Gastrocnemius medialis (tissue), 4 donors: Measurements from ENCODE around the gene CHST3. TPM values are rescaled to one million over a fixed set of nuclear protein-coding genes. Genes with fewer than 3 reads are reported as not detected.

ENCODE experiments used
- ATAC-seq, 2 donors: fragments of 150-250 bp; one replicate each; pipeline ENCODE4 v1.9.1; 2016
- DNase-seq, 2 donors: peaks; one replicate each; pipeline ENCODE4 v3.0.0-alpha.2; 2019
- H3K27ac ChIP-seq, 4 donors: fragments of 200-600 bp; sonication (generic); 1 replicate in 1 of 4; 2 replicates in 3 of 4; pipeline ENCODE4 v1.5.1; 2016 to 2018; ENCODE audit warnings: mild to moderate bottlenecking in 2 of 4, moderate library complexity in 1 of 4
- H3K27me3 ChIP-seq, 3 donors: fragments of 200-600 bp; sonication (generic) in 2 of 3; 1 replicate in 1 of 3; 2 replicates in 2 of 3; pipeline versions ENCODE4 v1.5.1 to v1.6.0; 2016 to 2019; ENCODE audit warnings: mild to moderate bottlenecking in 1 of 3, moderate library complexity in 1 of 3
- H3K36me3 ChIP-seq, 2 donors: fragments of 200-600 bp; sonication (generic) in 1 of 2; one replicate each; pipeline ENCODE4 v1.5.1; 2017 to 2018
- H3K4me1 ChIP-seq, 2 donors: fragments of 200-600 bp; sonication (generic) in 1 of 2; one replicate each; pipeline ENCODE4 v1.5.1; 2016 to 2017; ENCODE audit warnings: mild to moderate bottlenecking in 2 of 2
- H3K4me3 ChIP-seq, 4 donors: fragments of 200-600 bp; sonication (generic) in 3 of 4; 1 replicate in 1 of 4; 2 replicates in 3 of 4; pipeline ENCODE4 v1.5.1; 2016 to 2019; ENCODE audit warnings: mild to moderate bottlenecking in 2 of 4
- H3K9me3 ChIP-seq, 3 donors: fragments of 200-600 bp; sonication (generic) in 2 of 3; 1 replicate in 1 of 3; 2 replicates in 2 of 3; pipeline ENCODE4 v1.5.1; 2016 to 2019
- POLR2A ChIP-seq, 2 donors: fragments of 450-650 bp; IDR thresholded peaks; one replicate each; pipeline ENCODE4 v1.6.1; 2017; ENCODE audit warnings: antibody characterized with exemption in 2 of 2, mild to moderate bottlenecking in 2 of 2, moderate library complexity in 2 of 2
- in situ Hi-C, 4 donors: fragments of 200-750 bp; cut with MboI; loops; one replicate each; pipeline versions ENCODE4 v1.15.0 to v1.8.0; 2017; ENCODE audit warnings: low sequenced_read_pairs in 4 of 4
- intact Hi-C: fragments of 100-400 bp; cut with DNase I; formaldehyde crosslinking; loops from one replicate; pipeline ENCODE4 v1.15.1; 2023; ENCODE audit warnings: low total_unique reads
- total RNA-seq, 4 donors: library from RNA; depleted of rRNA; stranded (reverse); fragments of >200 nt; gene quantifications; one replicate each; pipeline versions ENCODE4 v1.1.0 to v1.2.3, GENCODE V29; 2016
- TF ChIP-seq, protein P1 (sequence below), 5 experiments: fragments of 450-650 bp in 3 of 5; fragments of 200-600 bp in 2 of 5; sonication (generic) in 2 of 5; IDR thresholded peaks in 4 of 5; conservative IDR thresholded peaks in 1 of 5; 1 replicate in 4 of 5; 2 replicates in 1 of 5; pipeline ENCODE4 v1.5.1; 2016 to 2019; ENCODE audit warnings: antibody characterized with exemption in 5 of 5, mild to moderate bottlenecking in 3 of 5, moderate library complexity in 3 of 5

The CHST3 gene
- total RNA-seq, 4 donors from 2014 or later, result 11.5 to 31.6 (median 16.3) TPM

DNA sequence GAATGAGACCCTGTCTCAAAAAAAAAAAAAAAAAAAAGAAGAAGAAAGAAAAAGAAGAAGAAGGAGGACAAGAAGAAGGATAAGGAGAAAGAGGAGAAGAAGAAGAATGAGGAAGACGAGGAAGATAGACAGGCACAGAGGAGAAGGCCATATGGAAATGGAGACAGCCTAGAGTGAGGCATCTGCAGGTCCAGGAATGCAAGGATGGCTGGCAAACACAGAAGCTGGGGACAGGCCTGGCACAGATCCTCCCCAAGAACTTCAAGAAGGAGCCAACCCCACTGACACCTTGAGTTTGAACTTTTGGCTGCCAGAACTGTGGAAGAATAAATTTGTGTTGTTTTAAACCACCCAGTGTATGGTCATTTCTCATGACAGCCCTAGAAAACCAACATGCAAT is 85.3 kb downstream of the CHST3 start:
- H3K36me3 ChIP-seq, result no peaks in the 10 kb centered on the region
- H3K27ac ChIP-seq, result no peak overlapping the region
- no peaks in the 10 kb centered on the region for H3K9me3 ChIP-seq
- TF ChIP-seq, protein P1, sequence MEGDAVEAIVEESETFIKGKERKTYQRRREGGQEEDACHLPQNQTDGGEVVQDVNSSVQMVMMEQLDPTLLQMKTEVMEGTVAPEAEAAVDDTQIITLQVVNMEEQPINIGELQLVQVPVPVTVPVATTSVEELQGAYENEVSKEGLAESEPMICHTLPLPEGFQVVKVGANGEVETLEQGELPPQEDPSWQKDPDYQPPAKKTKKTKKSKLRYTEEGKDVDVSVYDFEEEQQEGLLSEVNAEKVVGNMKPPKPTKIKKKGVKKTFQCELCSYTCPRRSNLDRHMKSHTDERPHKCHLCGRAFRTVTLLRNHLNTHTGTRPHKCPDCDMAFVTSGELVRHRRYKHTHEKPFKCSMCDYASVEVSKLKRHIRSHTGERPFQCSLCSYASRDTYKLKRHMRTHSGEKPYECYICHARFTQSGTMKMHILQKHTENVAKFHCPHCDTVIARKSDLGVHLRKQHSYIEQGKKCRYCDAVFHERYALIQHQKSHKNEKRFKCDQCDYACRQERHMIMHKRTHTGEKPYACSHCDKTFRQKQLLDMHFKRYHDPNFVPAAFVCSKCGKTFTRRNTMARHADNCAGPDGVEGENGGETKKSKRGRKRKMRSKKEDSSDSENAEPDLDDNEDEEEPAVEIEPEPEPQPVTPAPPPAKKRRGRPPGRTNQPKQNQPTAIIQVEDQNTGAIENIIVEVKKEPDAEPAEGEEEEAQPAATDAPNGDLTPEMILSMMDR (IDR thresholded peaks at IDR 0.05 in 4 of 5, conservative IDR thresholded peaks at IDR 0.05 in 1 of 5), result no peak
- TF ChIP-seq POLR2A (IDR thresholded peaks at IDR 0.05), result no peak
- peaks cover 3 to 5% of the 10 kb centered on the region in 2 donors for H3K4me1 ChIP-seq
- no peak for DNase-seq
- intact Hi-C loops, result loop anchor here (2.0 kb wide), 1 partner anchor 287 kb away; no protein-coding TSS in a partner anchor
- no peak overlapping the region for H3K4me3 ChIP-seq
- no peaks in the 10 kb centered on the region for H3K27me3 ChIP-seq
- ATAC-seq, result no peak
- in situ Hi-C loops, result loop anchor here (5.0 kb wide), 4 partner anchors 92 to 288 kb away; no protein-coding TSS in a partner anchor

DNA sequence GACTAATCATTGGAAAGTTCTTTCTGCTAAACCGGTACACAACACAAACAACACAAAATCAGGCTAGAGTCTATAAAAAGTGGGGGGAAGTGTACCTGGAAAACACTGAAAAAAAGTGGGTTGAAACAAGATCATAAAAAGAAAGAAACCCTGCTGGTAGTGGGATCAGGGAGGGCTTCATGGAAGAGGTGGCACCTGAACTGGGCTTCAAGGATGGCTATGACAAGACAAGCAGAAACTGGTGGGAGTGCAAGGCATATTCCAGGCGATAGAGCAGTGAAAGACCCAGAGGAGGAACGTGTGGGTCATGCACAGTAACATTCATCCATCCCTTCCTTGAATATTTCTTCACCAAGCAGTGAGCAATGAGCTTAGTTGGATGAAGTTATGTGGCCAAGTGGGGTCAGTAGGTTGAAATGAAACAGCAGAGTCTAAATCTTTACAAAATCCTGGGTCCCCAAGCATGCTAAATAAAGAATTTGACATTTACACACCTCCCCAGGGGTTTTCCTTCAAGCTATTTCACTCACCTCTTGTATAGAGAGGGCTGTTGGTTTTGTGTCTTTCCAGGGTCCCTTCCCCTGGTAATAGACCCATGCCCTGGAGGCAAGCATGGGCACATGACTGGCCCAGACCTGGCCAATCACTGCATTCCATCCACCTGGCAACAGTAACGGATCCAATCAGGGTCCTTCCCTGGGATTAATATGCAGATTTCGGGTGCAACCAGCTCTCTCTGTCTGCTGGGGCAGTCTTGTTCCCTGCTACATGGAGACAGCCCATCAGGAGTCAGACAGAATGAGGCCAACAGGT is 86.0 kb downstream of the CHST3 start:
- no peaks in the 10 kb centered on the region for H3K27me3 ChIP-seq
- DNase-seq (no peak), ATAC-seq (no peak)
- TF ChIP-seq, protein P1 (IDR thresholded peaks at IDR 0.05 in 4 of 5, conservative IDR thresholded peaks at IDR 0.05 in 1 of 5), result no peak
- no peak for TF ChIP-seq POLR2A (IDR thresholded peaks at IDR 0.05)
- no peaks in the 10 kb centered on the region for H3K4me1 ChIP-seq
- in situ Hi-C loops (loop anchor here (5.0 kb wide), 5 partner anchors 93 to 292 kb away; no protein-coding TSS in a partner anchor), intact Hi-C loops (loop anchor here (2.0 kb wide), 1 partner anchor 287 kb away; no protein-coding TSS in a partner anchor)
- H3K27ac ChIP-seq, result no peak overlapping the region
- H3K4me3 ChIP-seq, result no peak overlapping the region
- H3K36me3 ChIP-seq, result no peaks in the 10 kb centered on the region
- H3K9me3 ChIP-seq, result no peaks in the 10 kb centered on the region

DNA sequence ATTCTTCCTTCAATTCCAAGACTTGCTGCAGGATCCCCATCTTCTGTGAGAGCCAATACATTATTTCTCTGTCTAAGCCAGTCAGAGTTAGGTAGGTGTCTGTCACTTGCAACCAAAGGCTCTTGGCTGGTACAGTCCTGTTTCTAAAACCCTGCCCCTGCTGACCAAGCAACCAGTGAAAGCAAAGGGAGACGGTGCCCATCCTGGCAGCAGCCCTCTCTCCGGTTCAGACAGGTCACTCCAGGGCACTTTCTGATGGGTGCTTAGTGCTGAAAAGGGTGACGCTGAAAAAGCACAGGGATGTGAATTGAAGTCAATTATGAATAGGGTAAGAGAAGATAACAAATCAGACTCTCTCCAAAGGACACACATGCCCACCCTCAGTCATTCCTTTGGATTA is 86.7 kb downstream of the CHST3 start:
- no peak overlapping the region for H3K27ac ChIP-seq
- in situ Hi-C loops, result loop anchor here in 1 of 4 donors (5.0 kb wide), 1 partner anchor 291 kb away; no protein-coding TSS in a partner anchor
- no peak overlapping the region for H3K4me3 ChIP-seq
- no peak for ATAC-seq
- intact Hi-C loops, result no loop called here
- no peaks in the 10 kb centered on the region for H3K9me3 ChIP-seq
- no peaks in the 10 kb centered on the region for H3K27me3 ChIP-seq
- no peak for TF ChIP-seq POLR2A (IDR thresholded peaks at IDR 0.05)
- peaks cover 0 to under 1% of the 10 kb centered on the region in 2 donors for H3K4me1 ChIP-seq
- DNase-seq, result no peak
- H3K36me3 ChIP-seq, result no peaks in the 10 kb centered on the region

DNA sequence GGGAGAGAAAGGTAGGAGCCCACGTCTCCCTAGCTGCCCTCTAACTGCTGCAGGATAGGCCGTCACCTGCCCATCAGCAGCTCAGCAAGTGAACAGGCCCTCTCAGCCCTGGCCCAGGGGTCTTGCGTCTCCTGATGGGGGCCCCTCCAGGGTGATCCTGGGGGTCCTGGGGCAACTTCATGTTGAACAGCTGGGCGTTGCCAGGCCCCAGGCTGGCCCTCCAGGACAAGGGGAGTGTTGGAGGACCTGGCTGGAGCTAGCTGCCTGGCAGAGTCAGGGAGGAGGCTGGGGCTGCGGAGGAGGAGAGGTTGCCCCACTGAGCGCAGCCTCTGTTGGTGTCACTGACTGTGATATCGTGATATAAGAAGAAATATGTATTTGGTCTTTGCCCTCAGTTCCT is 89.5 kb downstream of the CHST3 start:
- no peak overlapping the region for H3K27ac ChIP-seq
- intact Hi-C loops, result no loop called here
- H3K27me3 ChIP-seq, result no peaks in the 10 kb centered on the region
- ATAC-seq, result no peak
- H3K36me3 ChIP-seq, result no peaks in the 10 kb centered on the region
- in situ Hi-C loops, result loop anchor here in 1 of 4 donors (5.0 kb wide), 1 partner anchor 289 kb away; no protein-coding TSS in a partner anchor
- TF ChIP-seq POLR2A (IDR thresholded peaks at IDR 0.05), result no peak
- TF ChIP-seq, protein P1 (IDR thresholded peaks at IDR 0.05 in 4 of 5, conservative IDR thresholded peaks at IDR 0.05 in 1 of 5), result no peak
- no peak overlapping the region for H3K4me3 ChIP-seq
- peaks cover 0 to 4% of the 10 kb centered on the region in 2 donors for H3K4me1 ChIP-seq
- no peak for DNase-seq
- no peaks in the 10 kb centered on the region for H3K9me3 ChIP-seq

DNA sequence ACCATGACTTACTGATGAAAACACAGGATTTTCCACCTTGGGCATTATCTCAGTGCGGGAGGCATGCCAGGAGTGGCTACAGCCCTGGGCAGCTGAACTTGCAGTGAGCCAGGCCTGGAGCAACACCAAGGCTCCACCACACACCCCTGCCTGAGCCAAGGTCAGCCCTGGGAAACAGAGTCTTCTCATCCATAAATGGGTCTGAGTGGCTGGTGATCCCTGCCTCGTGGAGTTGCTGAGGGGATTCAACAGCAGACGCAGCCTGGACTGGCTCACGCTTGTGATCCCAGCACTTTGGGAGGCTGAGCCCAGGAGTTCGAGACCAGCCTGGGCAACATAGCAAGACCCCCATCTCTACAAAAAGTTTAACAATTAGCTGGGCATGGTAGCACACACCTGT is 91.9 kb downstream of the CHST3 start:
- Histone ChIP-seq H3K9me3 (no peaks in the 10 kb centered on the region), H3K27me3 (no peaks in the 10 kb centered on the region), H3K36me3 (no peaks in the 10 kb centered on the region), H3K4me3 (no peak overlapping the region), H3K4me1 (peaks cover 0 to 4% of the 10 kb centered on the region in 2 donors), H3K27ac (no peak overlapping the region)
- ATAC-seq (peak; percentile 24), DNase-seq (peak in 1 of 2 donors; percentile 28)
- TF ChIP-seq, protein P1 (IDR thresholded peaks at IDR 0.05 in 4 of 5, conservative IDR thresholded peaks at IDR 0.05 in 1 of 5), result no peak
- no peak for TF ChIP-seq POLR2A (IDR thresholded peaks at IDR 0.05)
- in situ Hi-C loops, result no loop called here
- intact Hi-C loops, result no loop called here
